GM12864 (cell line): ENCODE results near the gene SPTBN4.

ENCODE experiments used
- DNase-seq: peaks from one replicate; pipeline ENCODE4 v3.0.0-alpha.2; 2011; ENCODE audit warnings: low read depth
- H3K4me3 ChIP-seq: 2 replicates; pipeline ENCODE4 v1.5.1; 2011; ENCODE audit warnings: mild to moderate bottlenecking, low read depth, low read length, control low read depth
- TF ChIP-seq, protein P1 (sequence below): IDR thresholded peaks from 2 replicates; pipeline ENCODE4 v1.5.1; 2011; ENCODE audit warnings: low read depth, mild to moderate bottlenecking, moderate library complexity, low read length, control low read depth, inconsistent platforms; ENCODE audit errors: missing control alignments

SPTBN4 gene

DNA sequence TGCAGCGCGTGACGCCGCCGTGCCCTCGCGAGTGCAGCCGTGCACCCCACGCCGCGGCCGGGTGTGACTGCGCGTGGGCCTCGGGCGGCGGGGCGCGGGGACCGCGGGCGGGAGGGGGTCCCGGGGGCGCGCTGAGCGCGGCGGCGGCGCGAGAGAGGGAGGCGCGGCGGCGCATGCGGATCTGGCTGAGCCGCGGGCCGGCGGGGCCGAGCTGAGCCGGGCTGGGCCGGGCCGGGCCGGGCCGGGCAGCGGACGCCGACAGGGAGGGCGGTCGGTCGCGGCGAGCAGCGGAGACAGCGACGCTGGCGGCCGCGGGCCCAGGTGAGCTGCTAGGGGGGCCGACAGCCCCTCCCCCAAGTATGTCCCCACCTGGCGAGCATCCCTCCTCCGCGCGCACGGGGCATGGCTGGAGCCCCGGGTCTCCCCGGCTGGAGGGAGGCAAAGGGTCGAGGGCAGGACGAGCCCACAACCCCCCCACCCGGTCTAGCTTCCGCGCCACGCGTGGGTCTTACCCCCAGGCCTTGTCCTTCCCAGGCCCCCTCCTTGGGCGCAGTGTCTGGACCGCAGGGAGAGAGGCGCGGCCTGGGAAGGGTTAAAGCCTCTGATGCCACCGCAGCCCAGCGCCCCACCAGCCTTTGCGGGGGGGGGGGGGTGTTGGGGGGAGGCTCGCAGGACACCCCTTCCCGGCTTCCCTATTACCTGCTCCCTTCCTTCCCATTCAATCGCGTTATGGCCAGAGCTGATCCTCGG lies at the start of gene SPTBN4:
Gene SPTBN4 (plus strand): TSS at position 17 of the 750 bp plus-strand sequence. CDS start 5,621 bp downstream, outside the sequence.
- H3K4me3 ChIP-seq, result peak within 1 kb of the TSS; percentile 47
- no peak for DNase-seq
- TF ChIP-seq, protein P1, sequence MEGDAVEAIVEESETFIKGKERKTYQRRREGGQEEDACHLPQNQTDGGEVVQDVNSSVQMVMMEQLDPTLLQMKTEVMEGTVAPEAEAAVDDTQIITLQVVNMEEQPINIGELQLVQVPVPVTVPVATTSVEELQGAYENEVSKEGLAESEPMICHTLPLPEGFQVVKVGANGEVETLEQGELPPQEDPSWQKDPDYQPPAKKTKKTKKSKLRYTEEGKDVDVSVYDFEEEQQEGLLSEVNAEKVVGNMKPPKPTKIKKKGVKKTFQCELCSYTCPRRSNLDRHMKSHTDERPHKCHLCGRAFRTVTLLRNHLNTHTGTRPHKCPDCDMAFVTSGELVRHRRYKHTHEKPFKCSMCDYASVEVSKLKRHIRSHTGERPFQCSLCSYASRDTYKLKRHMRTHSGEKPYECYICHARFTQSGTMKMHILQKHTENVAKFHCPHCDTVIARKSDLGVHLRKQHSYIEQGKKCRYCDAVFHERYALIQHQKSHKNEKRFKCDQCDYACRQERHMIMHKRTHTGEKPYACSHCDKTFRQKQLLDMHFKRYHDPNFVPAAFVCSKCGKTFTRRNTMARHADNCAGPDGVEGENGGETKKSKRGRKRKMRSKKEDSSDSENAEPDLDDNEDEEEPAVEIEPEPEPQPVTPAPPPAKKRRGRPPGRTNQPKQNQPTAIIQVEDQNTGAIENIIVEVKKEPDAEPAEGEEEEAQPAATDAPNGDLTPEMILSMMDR, result no peak

DNA sequence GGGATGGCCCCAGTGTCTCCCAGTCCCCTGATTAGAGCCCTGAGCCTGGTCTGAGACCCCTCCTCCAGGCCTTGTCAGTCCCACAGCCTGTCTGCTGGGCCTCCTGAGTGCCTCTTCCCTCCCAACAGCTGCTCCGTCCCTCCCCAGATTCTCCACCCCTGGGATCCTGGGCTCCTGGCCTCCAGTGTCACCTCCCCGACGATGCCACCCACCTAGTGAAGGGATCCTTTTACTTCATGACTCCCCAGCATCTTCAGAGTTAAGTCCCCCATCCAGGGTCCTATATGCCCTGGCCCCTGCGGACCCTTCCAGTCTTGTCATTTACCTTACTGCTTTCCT lies 49.2 kb upstream of the SPTBN4 start:
- TF ChIP-seq, protein P1, result no peak
- no peak overlapping the region for H3K4me3 ChIP-seq
- no peak for DNase-seq

DNA sequence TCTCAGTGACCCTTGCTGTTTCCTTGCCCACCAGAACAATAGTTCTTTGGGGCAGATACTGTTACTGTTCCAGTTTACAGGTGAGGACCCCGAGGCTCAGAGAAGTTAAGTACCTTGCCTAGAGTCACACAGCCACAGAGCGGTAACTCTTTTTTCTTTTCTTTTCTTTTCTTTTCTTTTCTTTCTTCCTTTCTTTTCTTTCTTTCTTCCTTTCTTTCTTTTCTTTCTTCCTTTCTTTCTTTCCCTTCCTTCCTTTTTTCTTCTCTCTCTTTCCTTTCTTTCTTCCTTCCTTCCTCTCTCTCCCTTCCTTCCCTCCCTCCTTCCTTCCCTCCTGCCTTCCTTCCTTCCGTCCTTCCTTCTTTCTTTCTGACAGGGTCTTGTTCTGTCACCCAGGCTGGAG lies 48.8 kb upstream of the SPTBN4 start:
- H3K4me3 ChIP-seq, result no peak overlapping the region
- DNase-seq, result no peak
- TF ChIP-seq, protein P1, result no peak

DNA sequence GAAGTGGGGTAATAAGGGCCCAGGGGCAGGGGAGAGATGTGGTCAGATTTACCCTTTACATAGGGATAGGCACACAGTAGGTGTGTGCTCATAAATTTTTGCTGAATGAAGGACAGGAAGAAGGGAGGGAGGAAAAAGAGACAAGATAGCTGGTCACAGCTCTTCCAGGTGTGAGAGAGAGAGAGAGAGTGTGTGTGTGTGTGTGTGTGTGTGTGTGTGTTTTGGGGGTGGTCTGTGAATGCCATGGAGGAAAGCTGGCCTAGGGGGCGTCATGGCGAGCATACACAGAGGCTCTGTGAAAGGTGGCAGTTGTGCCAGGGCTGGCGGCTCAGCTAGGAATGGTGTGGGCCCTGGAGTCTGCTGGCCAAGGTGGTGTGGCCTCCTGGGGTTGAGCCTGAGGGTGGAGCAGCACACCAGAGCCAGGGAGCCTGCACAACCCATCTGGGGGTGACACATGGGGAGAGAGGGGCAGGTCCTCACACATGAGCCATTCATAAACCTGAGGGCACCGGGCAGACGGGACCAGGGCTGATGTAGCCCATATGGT lies 47.7 kb upstream of the SPTBN4 start:
- H3K4me3 ChIP-seq, result no peak overlapping the region
- TF ChIP-seq, protein P1, result no peak
- DNase-seq, result no peak

DNA sequence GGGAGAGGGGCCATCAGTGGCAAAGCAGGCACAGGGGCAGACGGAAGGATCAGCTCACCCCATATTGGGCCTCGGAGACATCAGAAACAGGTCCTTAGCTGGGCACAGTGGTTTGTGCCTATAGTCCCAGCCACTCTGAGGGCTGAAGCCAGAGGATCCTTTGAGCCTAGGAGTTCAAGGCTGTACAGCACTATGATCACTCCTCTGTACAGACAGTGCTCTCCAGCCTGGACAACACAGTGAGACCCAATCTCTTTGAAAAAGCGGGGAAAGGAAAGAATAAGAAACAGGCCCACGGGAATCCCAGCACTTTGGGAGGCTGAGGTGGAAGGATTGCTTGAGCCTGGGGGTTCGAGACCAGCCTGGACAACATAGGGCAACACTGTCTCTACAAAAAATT lies 47.0 kb upstream of the SPTBN4 start:
- no peak overlapping the region for H3K4me3 ChIP-seq
- TF ChIP-seq, protein P1, result no peak
- DNase-seq, result no peak

DNA sequence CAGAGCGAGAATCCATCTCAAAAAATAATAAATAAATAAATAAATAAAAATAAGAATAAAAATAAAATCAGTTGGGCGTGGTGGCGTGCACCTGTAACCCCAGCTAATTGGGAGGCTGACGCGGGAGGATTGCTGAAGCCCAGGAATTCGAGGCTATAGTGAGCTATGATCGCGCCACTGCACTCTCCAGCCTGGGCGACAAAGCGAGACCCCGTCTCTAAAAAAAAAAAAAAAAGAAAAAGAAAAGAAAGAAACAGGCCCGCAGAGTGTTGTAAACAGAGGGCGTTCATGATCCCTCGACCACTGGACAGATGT lies 46.4 kb upstream of the SPTBN4 start:
- DNase-seq, result no peak
- H3K4me3 ChIP-seq, result peak overlapping the region; percentile 72; the same call in 1 of the 2 replicates
- TF ChIP-seq, protein P1, result no peak
